Activated naive CD4-positive, alpha-beta T cell treated with anti-CD3 and anti-CD28 coated beads, Interleukin-2, amount 10 ng/mL, durations not matched to agents 7 days and 5 days (primary cell): ENCODE results near the gene ZEB1.

Experiments used
- CTCF ChIA-PET: fragments of 350-600 bp; sonication (Branson Sonifier 250); formaldehyde crosslinking; loops from one replicate; lab custom pipeline; 2021; ENCODE audit warnings: antibody characterized with exemption; lab: Charles Lee
- DNase-seq: peaks from one replicate; pipeline ENCODE4 v3.0.0-alpha.2; 2020
- H3K27ac Mint-ChIP-seq: one replicate; pipeline ENCODE4 v1.8.0; 2021; ENCODE audit warnings: mild to moderate bottlenecking, moderate library complexity, mixed read lengths
- H3K27me3 Mint-ChIP-seq: one replicate; pipeline ENCODE4 v1.8.0; 2021; ENCODE audit warnings: mild to moderate bottlenecking, mixed read lengths
- H3K36me3 Mint-ChIP-seq: one replicate; pipeline ENCODE4 v1.8.0; 2021; ENCODE audit warnings: mixed read lengths
- H3K4me1 Mint-ChIP-seq: one replicate; pipeline ENCODE4 v1.8.0; 2021; ENCODE audit warnings: mixed read lengths
- H3K4me3 Mint-ChIP-seq: one replicate; pipeline ENCODE4 v1.8.0; 2021; ENCODE audit warnings: mild to moderate bottlenecking, moderate library complexity, mixed read lengths
- H3K9me3 Mint-ChIP-seq: one replicate; pipeline ENCODE4 v1.8.0; 2021; ENCODE audit warnings: mixed read lengths

The ZEB1 gene

DNA sequence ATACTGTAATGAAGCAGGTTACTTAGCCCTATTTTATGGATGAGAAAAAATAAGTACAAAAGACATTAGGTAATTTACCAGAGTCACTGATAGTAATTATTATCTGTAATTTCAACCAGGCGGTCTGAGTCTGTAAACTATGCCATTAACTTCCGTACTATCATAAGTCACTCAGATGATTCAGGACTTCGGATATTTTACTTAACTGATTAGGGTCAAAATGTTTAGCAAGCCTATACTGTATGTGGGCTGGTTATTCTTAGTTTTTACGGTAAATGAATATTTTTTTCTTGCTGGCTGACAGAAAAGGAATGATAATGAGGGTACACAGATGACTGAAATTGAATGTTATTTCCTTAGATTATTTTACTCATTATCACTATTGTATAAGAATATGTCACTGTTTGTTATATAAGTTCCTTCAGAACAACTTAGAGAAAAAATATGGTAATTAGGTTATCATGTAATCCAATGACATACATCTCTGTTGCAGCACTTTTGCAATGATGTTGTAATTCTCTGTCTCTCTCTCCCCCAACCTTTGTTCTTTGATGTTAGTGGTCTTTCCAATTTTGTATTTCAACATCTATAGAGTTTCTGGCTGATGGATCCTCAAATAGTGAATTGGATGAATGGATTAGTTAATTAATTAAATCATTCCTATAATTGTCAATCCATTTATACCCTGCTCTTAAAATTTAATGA, 165.6 kb downstream of the ZEB1 start:
- Mint-ChIP-seq H3K4me3 (no peak overlapping the region), H3K4me1 (no peaks in the 10 kb centered on the region), H3K27me3 (no peaks in the 10 kb centered on the region), H3K27ac (no peak overlapping the region), H3K36me3 (peaks cover 5% of the 10 kb centered on the region), H3K9me3 (no peaks in the 10 kb centered on the region)
- CTCF ChIA-PET = no interaction called here
- no peak for DNase-seq

DNA sequence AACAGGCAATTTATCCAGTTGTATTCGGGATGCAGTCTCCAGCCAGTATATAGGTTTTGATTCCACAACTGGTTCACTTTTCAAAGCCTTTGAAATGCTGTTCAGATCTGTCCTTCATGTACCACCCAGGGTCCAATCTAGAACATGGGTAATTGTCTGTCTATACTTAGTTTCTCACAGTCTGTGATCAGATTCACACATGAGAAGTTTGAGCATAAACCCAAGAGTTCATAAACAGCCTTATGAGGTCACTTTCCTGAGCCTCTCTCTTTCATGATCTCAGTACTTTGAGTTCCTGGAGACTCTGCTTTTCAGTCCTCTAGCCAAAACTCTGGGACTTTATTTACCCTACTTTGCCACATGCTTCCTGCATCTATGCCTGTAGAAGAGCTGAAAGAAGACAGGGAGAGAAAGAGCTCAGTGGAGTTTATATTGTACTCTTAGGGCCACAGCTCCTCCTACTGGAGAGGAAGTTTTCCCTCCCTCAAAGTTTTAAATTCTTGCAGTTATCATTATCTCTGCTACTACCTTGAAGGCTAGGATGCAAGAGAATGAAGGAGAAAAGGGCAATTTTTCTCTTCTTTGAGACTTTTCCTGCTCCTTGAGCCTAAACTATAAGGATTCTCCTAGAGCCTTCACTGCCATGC, 172.0 kb downstream of the ZEB1 start:
- no peaks in the 10 kb centered on the region for H3K4me1 Mint-ChIP-seq
- no peak overlapping the region for H3K4me3 Mint-ChIP-seq
- no peaks in the 10 kb centered on the region for H3K27me3 Mint-ChIP-seq
- H3K36me3 Mint-ChIP-seq = peaks cover 3% of the 10 kb centered on the region
- CTCF ChIA-PET = interaction anchor here (0.5 to 2.1 kb wide), 12 partner anchors 26 to 1842 kb away, joined by 3 to 18 read pairs (median 3); partner anchors contain the start of gene ZNF438
- DNase-seq = peak; percentile 33
- no peaks in the 10 kb centered on the region for H3K9me3 Mint-ChIP-seq
- H3K27ac Mint-ChIP-seq = no peak overlapping the region

GRCh38 chr10:31507427-31507826, 188.4 kb downstream of the ZEB1 start:
- Mint-ChIP-seq H3K9me3 (peaks cover 35% of the 10 kb centered on the region), H3K27me3 (no peaks in the 10 kb centered on the region), H3K36me3 (peaks cover 71% of the 10 kb centered on the region), H3K4me3 (no peak overlapping the region), H3K4me1 (peaks cover 8% of the 10 kb centered on the region), H3K27ac (no peak overlapping the region)
- CTCF ChIA-PET = interaction anchor here (0.6 kb wide), 1 partner anchor 1443 kb away, joined by 3 read pairs; no protein-coding TSS in a partner anchor
- DNase-seq = no peak

GRCh38 chr10:31508234-31508633, 189.2 kb downstream of the ZEB1 start:
- Mint-ChIP-seq H3K27ac (no peak overlapping the region), H3K9me3 (peaks cover 35% of the 10 kb centered on the region), H3K27me3 (no peaks in the 10 kb centered on the region), H3K4me3 (no peak overlapping the region), H3K36me3 (peaks cover 69% of the 10 kb centered on the region), H3K4me1 (peaks cover 8% of the 10 kb centered on the region)
- CTCF ChIA-PET = no interaction called here
- no peak for DNase-seq

DNA sequence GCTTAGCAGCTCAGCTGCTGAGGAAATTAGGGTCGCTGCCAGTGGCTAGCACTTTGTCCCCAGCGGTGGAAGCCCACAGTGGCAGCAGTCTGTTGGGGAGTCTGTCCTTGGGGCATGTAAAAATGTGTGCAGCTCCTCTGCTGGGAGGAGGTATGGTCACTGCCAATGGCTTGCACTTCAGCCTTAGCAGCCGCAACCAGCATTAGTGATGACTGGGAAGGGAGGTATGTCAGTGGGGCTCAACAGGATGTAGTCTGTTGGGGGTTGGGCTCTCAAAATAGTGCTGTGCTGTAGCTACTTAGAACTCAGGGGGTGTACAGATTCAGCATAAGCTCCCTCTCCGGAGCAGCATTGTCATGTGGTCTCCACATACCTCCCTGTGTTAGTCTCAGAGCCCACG, 189.9 kb downstream of the ZEB1 start:
- H3K4me3 Mint-ChIP-seq = no peak overlapping the region
- DNase-seq = no peak
- peaks cover 33% of the 10 kb centered on the region for H3K9me3 Mint-ChIP-seq
- H3K4me1 Mint-ChIP-seq = peaks cover 8% of the 10 kb centered on the region
- no peak overlapping the region for H3K27ac Mint-ChIP-seq
- H3K27me3 Mint-ChIP-seq = no peaks in the 10 kb centered on the region
- CTCF ChIA-PET = no interaction called here
- H3K36me3 Mint-ChIP-seq = peaks cover 62% of the 10 kb centered on the region

DNA sequence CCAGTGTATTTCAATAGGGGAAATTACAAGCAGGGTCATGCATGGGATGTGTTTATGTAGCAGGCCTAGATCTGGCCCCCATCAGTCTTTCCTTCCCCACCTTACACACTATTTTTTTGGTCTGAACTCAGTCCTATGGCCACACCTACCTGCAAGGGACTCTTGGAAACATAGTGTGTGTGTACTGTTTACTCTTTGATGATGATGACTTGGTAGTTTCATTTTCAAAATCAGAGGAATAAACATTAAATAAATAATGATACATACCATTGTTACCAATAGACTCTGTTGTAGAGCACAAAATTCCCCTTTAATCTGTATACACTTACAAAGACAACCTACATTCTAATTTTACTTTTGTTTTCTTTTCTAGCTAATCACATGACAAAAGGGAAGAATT, 191.0 kb downstream of the ZEB1 start:
- CTCF ChIA-PET = no interaction called here
- DNase-seq = no peak
- peaks cover 8% of the 10 kb centered on the region for H3K4me1 Mint-ChIP-seq
- no peak overlapping the region for H3K4me3 Mint-ChIP-seq
- no peak overlapping the region for H3K27ac Mint-ChIP-seq
- H3K9me3 Mint-ChIP-seq = peaks cover 28% of the 10 kb centered on the region
- peaks cover 59% of the 10 kb centered on the region for H3K36me3 Mint-ChIP-seq
- no peaks in the 10 kb centered on the region for H3K27me3 Mint-ChIP-seq

GRCh38 chr10:31515116-31515515, 196.1 kb downstream of the ZEB1 start:
- CTCF ChIA-PET = no interaction called here
- no peaks in the 10 kb centered on the region for H3K27me3 Mint-ChIP-seq
- DNase-seq = no peak
- no peaks in the 10 kb centered on the region for H3K9me3 Mint-ChIP-seq
- peaks cover 25% of the 10 kb centered on the region for H3K36me3 Mint-ChIP-seq
- H3K27ac Mint-ChIP-seq = no peak overlapping the region
- no peak overlapping the region for H3K4me3 Mint-ChIP-seq
- no peaks in the 10 kb centered on the region for H3K4me1 Mint-ChIP-seq

DNA sequence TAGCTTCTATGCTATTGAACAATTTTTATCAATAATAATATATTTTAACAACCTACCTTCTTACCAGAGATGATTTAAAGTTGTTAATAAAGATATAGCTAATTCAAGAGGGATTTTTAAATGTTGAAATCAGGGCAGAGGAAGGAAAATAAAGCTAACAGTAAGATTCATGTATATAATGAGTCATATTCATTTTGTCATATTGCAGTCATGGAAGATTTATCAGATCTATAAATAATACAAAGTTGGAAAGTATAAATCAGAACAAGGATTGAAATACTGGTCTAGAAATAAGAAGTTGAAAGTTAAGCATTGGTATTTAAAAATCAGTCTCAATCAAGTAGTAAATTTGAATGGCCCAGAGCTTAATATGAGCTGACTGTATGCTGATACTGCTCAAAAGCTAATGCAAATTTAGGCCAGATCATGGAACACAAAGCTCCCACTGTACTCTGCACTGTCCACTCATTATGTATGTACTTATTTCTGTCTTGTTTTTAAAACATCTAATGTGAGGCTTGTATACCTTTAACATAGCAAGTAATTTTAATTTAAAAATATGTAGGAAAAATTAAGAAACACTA, 196.9 kb downstream of the ZEB1 start:
- CTCF ChIA-PET = no interaction called here
- DNase-seq = no peak
- no peaks in the 10 kb centered on the region for H3K9me3 Mint-ChIP-seq
- H3K27me3 Mint-ChIP-seq = no peaks in the 10 kb centered on the region
- H3K36me3 Mint-ChIP-seq = peaks cover 28% of the 10 kb centered on the region
- no peaks in the 10 kb centered on the region for H3K4me1 Mint-ChIP-seq
- H3K27ac Mint-ChIP-seq = no peak overlapping the region
- H3K4me3 Mint-ChIP-seq = no peak overlapping the region

- DNase-seq = no peak
- Mint-ChIP-seq H3K4me3 (no peak overlapping the region), H3K36me3 (peaks cover 44% of the 10 kb centered on the region), H3K4me1 (no peaks in the 10 kb centered on the region), H3K27ac (no peak overlapping the region), H3K9me3 (no peaks in the 10 kb centered on the region), H3K27me3 (no peaks in the 10 kb centered on the region)
- CTCF ChIA-PET = interaction anchor here (1.1 kb wide), 1 partner anchor 30 kb away, joined by 3 read pairs; no protein-coding TSS in a partner anchor
Measured at GRCh38 chr10:31520986-31521831, 202.2 kb downstream of the ZEB1 start.

DNA sequence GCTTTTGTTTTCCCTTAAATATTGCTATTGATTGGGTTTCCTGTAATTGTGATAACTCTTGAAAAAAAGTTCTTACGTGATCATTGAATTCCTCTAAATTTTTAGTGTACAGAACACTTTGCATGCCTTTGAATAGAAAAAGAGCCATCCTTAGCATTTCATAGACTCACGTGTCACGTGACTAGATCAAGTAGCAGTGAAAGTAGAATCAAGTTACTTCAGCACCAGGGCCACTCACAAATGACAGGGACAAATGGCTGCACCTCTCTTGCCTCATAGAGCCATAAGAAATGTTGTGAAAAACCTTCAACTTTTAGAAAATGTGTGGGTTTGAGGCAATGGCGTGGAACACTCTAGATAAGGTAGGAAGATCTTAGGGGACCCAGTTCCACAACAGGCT, 203.8 kb downstream of the ZEB1 start:
- H3K27ac Mint-ChIP-seq = no peak overlapping the region
- H3K36me3 Mint-ChIP-seq = peaks cover 49% of the 10 kb centered on the region
- no peak for DNase-seq
- CTCF ChIA-PET = no interaction called here
- no peaks in the 10 kb centered on the region for H3K4me1 Mint-ChIP-seq
- no peak overlapping the region for H3K4me3 Mint-ChIP-seq
- H3K9me3 Mint-ChIP-seq = no peaks in the 10 kb centered on the region
- no peaks in the 10 kb centered on the region for H3K27me3 Mint-ChIP-seq

DNA sequence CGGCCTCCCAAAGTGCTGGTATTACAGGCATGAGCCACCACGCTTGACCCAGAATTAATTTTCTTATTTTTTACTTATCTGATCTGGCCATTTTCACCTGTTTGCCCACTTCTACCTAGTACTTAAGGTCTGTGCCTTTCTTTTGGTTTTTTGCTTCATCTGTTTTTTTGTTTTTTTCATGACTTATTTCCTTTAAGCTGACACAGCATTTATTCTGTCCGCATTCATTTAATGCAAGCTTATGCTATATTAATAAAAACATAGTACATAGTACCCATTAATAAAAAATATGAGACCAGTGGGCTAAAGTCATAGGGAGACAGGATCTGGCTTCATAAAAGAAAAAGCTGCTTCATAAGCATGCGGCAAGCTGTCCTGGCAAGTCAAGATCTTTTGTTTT, 205.4 kb downstream of the ZEB1 start:
- no peaks in the 10 kb centered on the region for H3K9me3 Mint-ChIP-seq
- H3K36me3 Mint-ChIP-seq = peaks cover 45% of the 10 kb centered on the region
- CTCF ChIA-PET = no interaction called here
- no peak for DNase-seq
- H3K27ac Mint-ChIP-seq = peak overlapping the region; percentile 1
- H3K4me3 Mint-ChIP-seq = no peak overlapping the region
- no peaks in the 10 kb centered on the region for H3K4me1 Mint-ChIP-seq
- no peaks in the 10 kb centered on the region for H3K27me3 Mint-ChIP-seq

DNA sequence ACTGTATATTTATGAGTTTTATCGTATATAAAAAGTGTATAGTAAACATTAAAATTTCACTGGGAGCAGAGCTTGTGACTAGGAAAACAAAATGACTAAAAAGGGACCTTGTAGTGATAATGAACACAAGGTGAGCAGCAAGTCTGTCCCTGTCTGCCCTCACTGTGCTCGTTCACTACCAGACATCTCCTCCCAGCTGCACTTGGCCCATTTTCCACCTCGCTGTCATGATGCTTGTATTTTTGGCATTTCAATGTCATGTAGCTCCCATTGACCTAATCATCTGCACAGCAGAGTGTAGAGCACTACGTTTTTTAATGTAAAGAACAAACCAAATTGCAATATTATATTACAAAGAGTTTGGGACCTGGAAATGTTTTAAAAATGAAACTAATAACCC, 207.2 kb downstream of the ZEB1 start:
- Mint-ChIP-seq H3K4me3 (no peak overlapping the region), H3K27me3 (no peaks in the 10 kb centered on the region), H3K4me1 (no peaks in the 10 kb centered on the region), H3K27ac (no peak overlapping the region), H3K9me3 (no peaks in the 10 kb centered on the region), H3K36me3 (peaks cover 33% of the 10 kb centered on the region)
- CTCF ChIA-PET = no interaction called here
- DNase-seq = no peak

- Mint-ChIP-seq H3K36me3 (peaks cover 28% of the 10 kb centered on the region), H3K4me1 (no peaks in the 10 kb centered on the region), H3K4me3 (no peak overlapping the region), H3K27me3 (no peaks in the 10 kb centered on the region), H3K9me3 (no peaks in the 10 kb centered on the region), H3K27ac (no peak overlapping the region)
- CTCF ChIA-PET = no interaction called here
- no peak for DNase-seq
Measured at GRCh38 chr10:31526681-31527080, 207.7 kb downstream of the ZEB1 start.

GRCh38 chr10:31528831-31529230, 209.8 kb downstream of the ZEB1 start:
- Mint-ChIP-seq H3K36me3 (peaks cover 18% of the 10 kb centered on the region), H3K4me3 (no peak overlapping the region), H3K27me3 (no peaks in the 10 kb centered on the region), H3K9me3 (no peaks in the 10 kb centered on the region), H3K4me1 (no peaks in the 10 kb centered on the region), H3K27ac (no peak overlapping the region)
- DNase-seq = no peak
- CTCF ChIA-PET = no interaction called here
